HCT116 (cell line): ENCODE measurements around the gene CCDC174.

Experiments
- CBX3 ChIP-seq: IDR thresholded peaks from 2 replicates; pipeline ENCODE4 v1.6.1; 2012; ENCODE audit warnings: low read depth
- CEBPB ChIP-seq: IDR thresholded peaks from 2 replicates; pipeline ENCODE4 v1.6.1; 2012; ENCODE audit warnings: low read depth
- CTCF ChIP-seq, 3 experiments: fragments of 200-600 bp in 1 of 3; sonication (generic) in 1 of 3; IDR thresholded peaks in 2 of 3; conservative IDR thresholded peaks in 1 of 3; 2 replicates each; pipeline ENCODE4 v1.5.1; 2012 to 2017; ENCODE audit warnings: low read depth in 2 of 3, low read length in 2 of 3, antibody characterized with exemption in 1 of 3, borderline replicate concordance in 1 of 3, control low read depth in 1 of 3, mild to moderate bottlenecking in 1 of 3, mixed read lengths in 1 of 3, mixed run types in 1 of 3, moderate library complexity in 1 of 3; ENCODE audit not compliant: insufficient read depth in 1 of 3
- ELF1 ChIP-seq: IDR thresholded peaks from 2 replicates; pipeline ENCODE4 v1.6.1; 2012; ENCODE audit warnings: low read depth, borderline replicate concordance
- EZH2 ChIP-seq: fragments of 200-600 bp; sonication (generic); IDR thresholded peaks from 2 replicates; pipeline ENCODE4 v1.6.1; 2017; ENCODE audit warnings: antibody characterized with exemption, mixed run types
- EZH2phosphoT487 ChIP-seq: fragments of 200-600 bp; IDR thresholded peaks from 2 replicates; pipeline ENCODE4 v1.6.1; 2018; ENCODE audit warnings: antibody characterized with exemption, borderline replicate concordance
- JUND ChIP-seq: IDR thresholded peaks from 2 replicates; pipeline ENCODE4 v1.6.1; 2012
- MAX ChIP-seq: IDR thresholded peaks from 2 replicates; pipeline ENCODE4 v1.6.1; 2012
- POLR2A ChIP-seq: IDR thresholded peaks from 2 replicates; pipeline ENCODE4 v1.7.0; 2011; ENCODE audit warnings: borderline replicate concordance; ENCODE audit not compliant: insufficient read depth, insufficient read length; ENCODE audit errors: extremely low read depth
- POLR2AphosphoS5 ChIP-seq: IDR thresholded peaks from 2 replicates; pipeline ENCODE4 v1.6.1; 2011; ENCODE audit warnings: mild to moderate bottlenecking, low read depth, low read length, moderate library complexity
- RAD21 ChIP-seq: IDR thresholded peaks from 2 replicates; pipeline ENCODE4 v1.6.1; 2012; ENCODE audit warnings: low read depth, mild to moderate bottlenecking
- SRF ChIP-seq: IDR thresholded peaks from 2 replicates; pipeline ENCODE4 v1.6.1; 2012; ENCODE audit warnings: low read depth
- TCF7L2 ChIP-seq: IDR thresholded peaks from 2 replicates; pipeline ENCODE4 v1.7.0; 2011; ENCODE audit warnings: borderline replicate concordance, inconsistent platforms; ENCODE audit not compliant: insufficient read depth, insufficient read length; ENCODE audit errors: extremely low read depth
- YY1 ChIP-seq: IDR thresholded peaks from 2 replicates; pipeline ENCODE4 v1.6.1; 2011; ENCODE audit warnings: low read length, low read depth, moderate library complexity, mild to moderate bottlenecking; ENCODE audit not compliant: insufficient replicate concordance; ENCODE audit errors: extremely low read depth

GRCh38 chr3:14716591-14716990 is 65.0 kb downstream of the CCDC174 start:
- TF ChIP-seq JUND (no peak), ELF1 (no peak), POLR2A (no peak), SRF (no peak), EZH2 (no peak), CTCF (IDR thresholded peaks at IDR 0.05 in 2 of 3, conservative IDR thresholded peaks at IDR 0.05 in 1 of 3; ENCODE audit: borderline replicate concordance in 1 of 3, insufficient read depth in 1 of 3, low read depth in 2 of 3, low read length in 2 of 3) (no peak), YY1 (no peak), TCF7L2 (no peak), POLR2AphosphoS5 (no peak), MAX (no peak), RAD21 (no peak), CBX3 (no peak), CEBPB (no peak), EZH2phosphoT487 (no peak)
